H1 (cell line): ENCODE data around the gene CELF1. TPM values are rescaled to one million over a fixed set of nuclear protein-coding genes. Genes with fewer than 3 reads are reported as not detected.

Experiments
- ASH2L ChIP-seq: fragments of 200-600, 300-600 bp; sonication (generic); IDR thresholded peaks from one replicate; pipeline ENCODE4 v1.7.1; 2017; ENCODE audit warnings: low read length
- CBX5 ChIP-seq: fragments of 300-800, 300-1000 bp; sonication (generic); IDR thresholded peaks from 2 replicates; pipeline ENCODE4 v1.7.1; 2016; ENCODE audit warnings: antibody characterized with exemption, low read length, low read depth
- JUN ChIP-seq: IDR thresholded peaks from 2 replicates; pipeline ENCODE4 v1.6.1; 2011; ENCODE audit warnings: low read depth, mild to moderate bottlenecking, improper control_type of control experiment, low read length
- KDM4A ChIP-seq: IDR thresholded peaks from one replicate; pipeline ENCODE4 v1.7.1; 2012; ENCODE audit warnings: low read depth, mild to moderate bottlenecking, moderate library complexity, low read length, inconsistent platforms; ENCODE audit not compliant: severe bottlenecking
- POLR2AphosphoS5 ChIP-seq: IDR thresholded peaks from 2 replicates; pipeline ENCODE4 v1.6.1; 2011; ENCODE audit warnings: low read depth, low read length
- SAP30 ChIP-seq: fragments of 300-600 bp; sonication (generic); IDR thresholded peaks from 2 replicates; pipeline ENCODE4 v1.7.1; 2012; ENCODE audit warnings: low read length, moderate library complexity, mild to moderate bottlenecking, inconsistent platforms; ENCODE audit not compliant: insufficient read depth, insufficient replicate concordance
- SUZ12 ChIP-seq: fragments of 200-600 bp; sonication (generic); IDR thresholded peaks from 2 replicates; pipeline ENCODE4 v1.6.1; 2012; ENCODE audit warnings: mild to moderate bottlenecking, inconsistent platforms, low read length, moderate library complexity, mixed read lengths
- polyA plus RNA-seq, 7 experiments: library from polyadenylated mRNA; depleted of rRNA in 3 of 7; stranded (reverse) in 5 of 7; unstranded in 2 of 7; fragments of >200 nt in 5 of 7; fragments of 200-250 nt in 2 of 7; gene quantifications; 1 replicate in 5 of 7; 2 replicates in 1 of 7; 4 replicates in 1 of 7; pipeline versions ENCODE4 v1.2.1 to v1.2.3, GENCODE V29; 2011 to 2013; ENCODE audit warnings: missing spikeins in 2 of 7, mixed read lengths in 2 of 7
- total RNA-seq: library from RNA; stranded (reverse); fragmentation: NEBNext Ultra II Directional; extraction: Animal tissue kit (Norgen Biotek cat#: 25700); gene quantifications from 2 replicates; pipeline ENCODE4 v1.2.1, GENCODE V29; 2021
- TF ChIP-seq, protein P1 (sequence below): fragments of 300-600 bp; sonication (generic); IDR thresholded peaks from 2 replicates; pipeline ENCODE4 v1.7.1; 2012; ENCODE audit warnings: low read length, moderate library complexity, mild to moderate bottlenecking, inconsistent platforms; ENCODE audit not compliant: insufficient replicate concordance
- TF ChIP-seq, protein P2 (sequence below): IDR thresholded peaks from 2 replicates; pipeline ENCODE4 v1.6.1; 2011; ENCODE audit warnings: low read depth, mild to moderate bottlenecking, low read length; ENCODE audit not compliant: insufficient read depth

Gene CELF1
- total and polyA plus RNA-seq, 2 of the 8 experiments (the other 6 are each of a cell fraction or from before 2014, with no cell fraction given): 131 to 197 TPM

DNA sequence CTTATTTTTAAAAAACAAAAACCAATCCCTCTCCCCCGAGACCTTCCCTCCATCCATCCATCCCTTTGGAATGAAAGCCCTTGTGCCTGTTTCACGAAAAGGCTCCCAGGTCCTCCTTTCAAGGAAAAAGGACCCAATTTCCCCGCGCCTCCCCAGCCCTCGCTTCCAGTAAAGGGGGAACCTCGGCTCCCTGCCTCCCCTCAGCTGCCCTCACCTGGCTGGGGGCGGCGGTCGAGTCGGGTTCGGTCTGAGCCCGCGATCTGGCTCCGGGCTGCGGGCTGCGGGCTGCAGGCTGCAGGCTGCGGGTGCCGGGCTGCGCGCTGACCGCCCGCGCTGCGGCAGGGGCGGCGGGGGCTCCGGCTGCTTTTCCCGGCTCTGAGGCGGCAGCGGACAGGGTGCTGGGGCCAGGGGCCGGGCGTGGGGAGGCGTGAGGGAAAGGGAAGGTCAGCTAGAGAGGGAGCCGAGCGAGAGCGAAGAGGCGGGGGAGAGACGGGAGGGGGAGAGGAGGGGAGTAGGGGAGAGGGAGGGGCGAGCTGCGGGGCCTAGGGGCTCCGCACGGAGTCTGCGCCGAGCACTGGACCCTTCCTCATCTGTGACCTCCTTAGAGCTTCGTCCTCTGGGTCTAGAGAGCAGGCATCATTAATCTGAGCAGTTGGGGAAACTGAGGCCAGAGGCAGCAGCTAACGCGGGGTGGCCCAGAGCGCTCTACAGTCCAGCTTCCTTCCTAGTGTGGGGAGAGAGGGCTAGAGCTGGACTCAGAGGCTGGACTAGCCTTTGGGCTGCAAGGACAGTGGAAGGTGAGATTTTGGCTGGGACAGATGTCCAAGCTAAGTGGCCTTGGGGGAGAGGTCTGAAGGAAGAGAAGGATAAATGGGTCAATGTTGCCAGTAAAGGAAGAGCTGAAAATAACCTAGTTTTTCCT is 41.3 kb upstream of the CELF1 start, which contains the start of gene C1QTNF4 (continued):
- TF ChIP-seq, protein P1, sequence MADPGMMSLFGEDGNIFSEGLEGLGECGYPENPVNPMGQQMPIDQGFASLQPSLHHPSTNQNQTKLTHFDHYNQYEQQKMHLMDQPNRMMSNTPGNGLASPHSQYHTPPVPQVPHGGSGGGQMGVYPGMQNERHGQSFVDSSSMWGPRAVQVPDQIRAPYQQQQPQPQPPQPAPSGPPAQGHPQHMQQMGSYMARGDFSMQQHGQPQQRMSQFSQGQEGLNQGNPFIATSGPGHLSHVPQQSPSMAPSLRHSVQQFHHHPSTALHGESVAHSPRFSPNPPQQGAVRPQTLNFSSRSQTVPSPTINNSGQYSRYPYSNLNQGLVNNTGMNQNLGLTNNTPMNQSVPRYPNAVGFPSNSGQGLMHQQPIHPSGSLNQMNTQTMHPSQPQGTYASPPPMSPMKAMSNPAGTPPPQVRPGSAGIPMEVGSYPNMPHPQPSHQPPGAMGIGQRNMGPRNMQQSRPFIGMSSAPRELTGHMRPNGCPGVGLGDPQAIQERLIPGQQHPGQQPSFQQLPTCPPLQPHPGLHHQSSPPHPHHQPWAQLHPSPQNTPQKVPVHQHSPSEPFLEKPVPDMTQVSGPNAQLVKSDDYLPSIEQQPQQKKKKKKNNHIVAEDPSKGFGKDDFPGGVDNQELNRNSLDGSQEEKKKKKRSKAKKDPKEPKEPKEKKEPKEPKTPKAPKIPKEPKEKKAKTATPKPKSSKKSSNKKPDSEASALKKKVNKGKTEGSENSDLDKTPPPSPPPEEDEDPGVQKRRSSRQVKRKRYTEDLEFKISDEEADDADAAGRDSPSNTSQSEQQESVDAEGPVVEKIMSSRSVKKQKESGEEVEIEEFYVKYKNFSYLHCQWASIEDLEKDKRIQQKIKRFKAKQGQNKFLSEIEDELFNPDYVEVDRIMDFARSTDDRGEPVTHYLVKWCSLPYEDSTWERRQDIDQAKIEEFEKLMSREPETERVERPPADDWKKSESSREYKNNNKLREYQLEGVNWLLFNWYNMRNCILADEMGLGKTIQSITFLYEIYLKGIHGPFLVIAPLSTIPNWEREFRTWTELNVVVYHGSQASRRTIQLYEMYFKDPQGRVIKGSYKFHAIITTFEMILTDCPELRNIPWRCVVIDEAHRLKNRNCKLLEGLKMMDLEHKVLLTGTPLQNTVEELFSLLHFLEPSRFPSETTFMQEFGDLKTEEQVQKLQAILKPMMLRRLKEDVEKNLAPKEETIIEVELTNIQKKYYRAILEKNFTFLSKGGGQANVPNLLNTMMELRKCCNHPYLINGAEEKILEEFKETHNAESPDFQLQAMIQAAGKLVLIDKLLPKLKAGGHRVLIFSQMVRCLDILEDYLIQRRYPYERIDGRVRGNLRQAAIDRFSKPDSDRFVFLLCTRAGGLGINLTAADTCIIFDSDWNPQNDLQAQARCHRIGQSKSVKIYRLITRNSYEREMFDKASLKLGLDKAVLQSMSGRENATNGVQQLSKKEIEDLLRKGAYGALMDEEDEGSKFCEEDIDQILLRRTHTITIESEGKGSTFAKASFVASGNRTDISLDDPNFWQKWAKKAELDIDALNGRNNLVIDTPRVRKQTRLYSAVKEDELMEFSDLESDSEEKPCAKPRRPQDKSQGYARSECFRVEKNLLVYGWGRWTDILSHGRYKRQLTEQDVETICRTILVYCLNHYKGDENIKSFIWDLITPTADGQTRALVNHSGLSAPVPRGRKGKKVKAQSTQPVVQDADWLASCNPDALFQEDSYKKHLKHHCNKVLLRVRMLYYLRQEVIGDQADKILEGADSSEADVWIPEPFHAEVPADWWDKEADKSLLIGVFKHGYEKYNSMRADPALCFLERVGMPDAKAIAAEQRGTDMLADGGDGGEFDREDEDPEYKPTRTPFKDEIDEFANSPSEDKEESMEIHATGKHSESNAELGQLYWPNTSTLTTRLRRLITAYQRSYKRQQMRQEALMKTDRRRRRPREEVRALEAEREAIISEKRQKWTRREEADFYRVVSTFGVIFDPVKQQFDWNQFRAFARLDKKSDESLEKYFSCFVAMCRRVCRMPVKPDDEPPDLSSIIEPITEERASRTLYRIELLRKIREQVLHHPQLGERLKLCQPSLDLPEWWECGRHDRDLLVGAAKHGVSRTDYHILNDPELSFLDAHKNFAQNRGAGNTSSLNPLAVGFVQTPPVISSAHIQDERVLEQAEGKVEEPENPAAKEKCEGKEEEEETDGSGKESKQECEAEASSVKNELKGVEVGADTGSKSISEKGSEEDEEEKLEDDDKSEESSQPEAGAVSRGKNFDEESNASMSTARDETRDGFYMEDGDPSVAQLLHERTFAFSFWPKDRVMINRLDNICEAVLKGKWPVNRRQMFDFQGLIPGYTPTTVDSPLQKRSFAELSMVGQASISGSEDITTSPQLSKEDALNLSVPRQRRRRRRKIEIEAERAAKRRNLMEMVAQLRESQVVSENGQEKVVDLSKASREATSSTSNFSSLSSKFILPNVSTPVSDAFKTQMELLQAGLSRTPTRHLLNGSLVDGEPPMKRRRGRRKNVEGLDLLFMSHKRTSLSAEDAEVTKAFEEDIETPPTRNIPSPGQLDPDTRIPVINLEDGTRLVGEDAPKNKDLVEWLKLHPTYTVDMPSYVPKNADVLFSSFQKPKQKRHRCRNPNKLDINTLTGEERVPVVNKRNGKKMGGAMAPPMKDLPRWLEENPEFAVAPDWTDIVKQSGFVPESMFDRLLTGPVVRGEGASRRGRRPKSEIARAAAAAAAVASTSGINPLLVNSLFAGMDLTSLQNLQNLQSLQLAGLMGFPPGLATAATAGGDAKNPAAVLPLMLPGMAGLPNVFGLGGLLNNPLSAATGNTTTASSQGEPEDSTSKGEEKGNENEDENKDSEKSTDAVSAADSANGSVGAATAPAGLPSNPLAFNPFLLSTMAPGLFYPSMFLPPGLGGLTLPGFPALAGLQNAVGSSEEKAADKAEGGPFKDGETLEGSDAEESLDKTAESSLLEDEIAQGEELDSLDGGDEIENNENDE: no peak
- TF ChIP-seq, protein P2, sequence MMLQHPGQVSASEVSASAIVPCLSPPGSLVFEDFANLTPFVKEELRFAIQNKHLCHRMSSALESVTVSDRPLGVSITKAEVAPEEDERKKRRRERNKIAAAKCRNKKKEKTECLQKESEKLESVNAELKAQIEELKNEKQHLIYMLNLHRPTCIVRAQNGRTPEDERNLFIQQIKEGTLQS: no peak
- peak; percentile 58 for TF ChIP-seq ASH2L
- TF ChIP-seq CBX5: no peak
- peak; percentile 51; the same call in 1 of the 2 replicates for TF ChIP-seq SUZ12
- no peak for TF ChIP-seq POLR2AphosphoS5
- peak; percentile 78 for TF ChIP-seq KDM4A
- no peak for TF ChIP-seq SAP30
- TF ChIP-seq JUN: no peak
